HepG2 (cell line): Measurements from ENCODE around the gene ARFGAP2. TPM values are rescaled to one million over a fixed set of nuclear protein-coding genes. Genes with fewer than 3 reads are reported as not detected.
A peak's percentile ranks its signal among the peaks of the same experiment; 100 is the strongest.

Experiments used
- BORCS8-MEF2B ChIP-seq: sonication (generic); formaldehyde crosslinking; IDR thresholded peaks from 2 replicates; pipeline ENCODE4 v1.8.0; 2022; ENCODE audit warnings: mild to moderate bottlenecking, missing genetic modification reagents
- BRCA1 ChIP-seq: sonication (generic); formaldehyde crosslinking; IDR thresholded peaks from 2 replicates; pipeline ENCODE4 v1.4.0; 2020; ENCODE audit warnings: missing genetic modification reagents
- DR1 ChIP-seq: sonication (generic); formaldehyde crosslinking; IDR thresholded peaks from 2 replicates; pipeline ENCODE4 v1.8.0; 2021; ENCODE audit warnings: mild to moderate bottlenecking, missing genetic modification reagents, inconsistent platforms
- KDM6A ChIP-seq: IDR thresholded peaks from 2 replicates; pipeline ENCODE4 v1.6.1; 2016; ENCODE audit warnings: low read depth
- MTA1 ChIP-seq: sonication (generic); formaldehyde crosslinking; IDR thresholded peaks from 2 replicates; pipeline ENCODE4 v1.4.0; 2020; ENCODE audit warnings: missing genetic modification reagents, mild to moderate bottlenecking, borderline replicate concordance
- NCOR1 ChIP-seq: fragments of 200-600 bp; sonication (generic); IDR thresholded peaks from 2 replicates; pipeline ENCODE4 v1.7.0; 2017; ENCODE audit warnings: antibody characterized with exemption, low read length, borderline replicate concordance
- PHF21A ChIP-seq: sonication (generic); formaldehyde crosslinking; IDR thresholded peaks from 2 replicates; pipeline ENCODE4 v1.5.0; 2020; ENCODE audit warnings: mild to moderate bottlenecking, missing genetic modification reagents
- TCF12 ChIP-seq, 2 experiments: fragments of 450-650 bp in 1 of 2; sonication (generic) in 1 of 2; formaldehyde crosslinking in 1 of 2; IDR thresholded peaks; 2 replicates each; pipeline versions ENCODE4 v1.6.1 to v1.8.0; 2017 to 2022; ENCODE audit warnings: antibody characterized with exemption in 1 of 2, mild to moderate bottlenecking in 1 of 2, missing genetic modification reagents in 1 of 2, moderate library complexity in 1 of 2
- ZFP41 ChIP-seq: sonication (generic); formaldehyde crosslinking; IDR thresholded peaks from 2 replicates; pipeline ENCODE4 v1.4.0; 2020; ENCODE audit warnings: mild to moderate bottlenecking, missing genetic modification reagents, borderline replicate concordance
- ZFP90 ChIP-seq: sonication (generic); formaldehyde crosslinking; IDR thresholded peaks from 2 replicates; pipeline ENCODE4 v1.8.0; 2022; ENCODE audit warnings: missing genetic modification reagents, mild to moderate bottlenecking, inconsistent platforms, borderline replicate concordance
- ZNF317 ChIP-seq: sonication (generic); formaldehyde crosslinking; IDR thresholded peaks from 2 replicates; pipeline ENCODE4 v1.5.0; 2020; ENCODE audit warnings: mild to moderate bottlenecking, missing genetic modification reagents
- ZNF33B ChIP-seq: sonication (generic); formaldehyde crosslinking; IDR thresholded peaks from 2 replicates; pipeline ENCODE4 v1.5.1; 2020; ENCODE audit warnings: mild to moderate bottlenecking, missing genetic modification reagents
- ZNF691 ChIP-seq: sonication (generic); formaldehyde crosslinking; IDR thresholded peaks from 2 replicates; pipeline ENCODE4 v1.4.0; 2020; ENCODE audit warnings: missing genetic modification reagents, low read depth, mild to moderate bottlenecking, borderline replicate concordance
- ZNF891 ChIP-seq: sonication (generic); formaldehyde crosslinking; IDR thresholded peaks from 2 replicates; pipeline ENCODE4 v1.5.0; 2020; ENCODE audit warnings: mild to moderate bottlenecking, missing genetic modification reagents
- polyA plus RNA-seq, 8 experiments: library from polyadenylated mRNA; depleted of rRNA in 3 of 8; stranded (reverse) in 7 of 8; unstranded in 1 of 8; fragments of >200 nt; fragmentation: Illumina TruSeq in 4 of 8; extraction: Trizol in 4 of 8; gene quantifications; 2 replicates each; pipeline versions ENCODE4 v1.2.1 to v1.2.3, GENCODE V29; 2011 to 2016; ENCODE audit warnings: low read depth in 4 of 8, missing spikeins in 1 of 8, mixed read lengths in 1 of 8; ENCODE audit not compliant: insufficient read depth in 1 of 8
- total RNA-seq, 5 experiments: library from RNA; depleted of rRNA; stranded (reverse); fragments of >200 nt; fragmentation: Illumina TruSeq; extraction: Trizol; gene quantifications; 2 replicates each; pipeline ENCODE4 v1.2.3, GENCODE V29; 2016; ENCODE audit warnings: low read depth in 1 of 5
- TF ChIP-seq, protein P1 (sequence below): sonication (generic); formaldehyde crosslinking; IDR thresholded peaks from 2 replicates; pipeline ENCODE4 v1.8.0; 2022; ENCODE audit warnings: mild to moderate bottlenecking, missing genetic modification reagents; ENCODE audit not compliant: insufficient replicate concordance
- TF ChIP-seq, protein P2 (sequence below): sonication (generic); formaldehyde crosslinking; IDR thresholded peaks from 2 replicates; pipeline ENCODE4 v1.5.1; 2020; ENCODE audit warnings: mild to moderate bottlenecking, missing genetic modification reagents, moderate library complexity
- TF ChIP-seq, protein P3 (sequence below), 2 experiments: IDR thresholded peaks; 2 replicates each; pipeline ENCODE4 v1.6.1; 2011 to 2012; ENCODE audit warnings: low read length in 2 of 2, borderline replicate concordance in 1 of 2, low read depth in 1 of 2, mild to moderate bottlenecking in 1 of 2, moderate library complexity in 1 of 2

Gene ARFGAP2
- total and polyA plus RNA-seq, 2 of the 13 experiments (the other 11 are each of a cell fraction or from before 2014, with no cell fraction given), result 32.3 to 75.3 TPM

DNA sequence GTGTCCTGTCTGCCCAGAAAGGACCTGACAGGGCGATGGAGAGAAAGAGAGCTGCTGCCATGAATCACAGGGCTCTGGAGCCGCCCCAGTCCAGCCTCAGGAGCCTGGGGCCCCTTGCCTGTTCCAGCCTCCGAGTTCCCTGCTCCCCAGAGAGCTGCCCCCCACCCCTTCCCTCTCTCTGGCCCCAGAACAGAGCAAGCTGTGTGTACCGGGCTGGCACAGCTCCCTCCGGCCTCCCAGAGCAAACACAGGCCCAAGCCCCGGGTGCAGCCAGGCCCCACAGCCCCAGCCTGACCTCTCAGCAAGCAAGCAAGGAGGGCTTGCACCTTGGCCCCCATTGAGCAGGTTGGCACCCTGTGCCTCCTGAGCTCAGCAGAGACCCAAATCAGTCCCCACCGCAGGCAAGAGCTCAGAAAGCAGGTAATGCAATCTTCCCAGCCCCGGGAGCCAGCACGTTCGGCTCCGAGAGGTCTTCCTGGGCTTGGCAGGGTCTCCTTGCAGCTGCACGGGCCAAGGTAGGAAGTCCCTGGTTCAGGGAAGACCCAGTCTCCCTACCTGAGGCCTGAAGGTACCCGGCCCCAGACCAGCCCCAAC, 8.1 kb upstream of the ARFGAP2 start (continued):
- TF ChIP-seq TCF12 (IDR thresholded peaks at IDR 0.05), result no peak
- TF ChIP-seq TCF12 (CRISPR knock-in tag; IDR thresholded peaks at IDR 0.05), result peak; percentile 75; the same call in 1 of the 2 replicates
- TF ChIP-seq BRCA1 (CRISPR knock-in tag), result 0 out of 2 replicates have a peak, but pooled peaks have one; percentile 37
- TF ChIP-seq NCOR1, result peak; percentile 19; the same call in 1 of the 2 replicates
- TF ChIP-seq ZNF691 (CRISPR knock-in tag), result peak; percentile 40; the same call in 1 of the 2 replicates
- TF ChIP-seq ZNF317 (CRISPR knock-in tag), result peak; percentile 16; the same call in 1 of the 2 replicates
- peak; percentile 34; the same call in 1 of the 2 replicates for TF ChIP-seq ZNF891 (CRISPR knock-in tag)
- TF ChIP-seq, protein P1, sequence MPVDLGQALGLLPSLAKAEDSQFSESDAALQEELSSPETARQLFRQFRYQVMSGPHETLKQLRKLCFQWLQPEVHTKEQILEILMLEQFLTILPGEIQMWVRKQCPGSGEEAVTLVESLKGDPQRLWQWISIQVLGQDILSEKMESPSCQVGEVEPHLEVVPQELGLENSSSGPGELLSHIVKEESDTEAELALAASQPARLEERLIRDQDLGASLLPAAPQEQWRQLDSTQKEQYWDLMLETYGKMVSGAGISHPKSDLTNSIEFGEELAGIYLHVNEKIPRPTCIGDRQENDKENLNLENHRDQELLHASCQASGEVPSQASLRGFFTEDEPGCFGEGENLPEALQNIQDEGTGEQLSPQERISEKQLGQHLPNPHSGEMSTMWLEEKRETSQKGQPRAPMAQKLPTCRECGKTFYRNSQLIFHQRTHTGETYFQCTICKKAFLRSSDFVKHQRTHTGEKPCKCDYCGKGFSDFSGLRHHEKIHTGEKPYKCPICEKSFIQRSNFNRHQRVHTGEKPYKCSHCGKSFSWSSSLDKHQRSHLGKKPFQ (CRISPR knock-in tag), result peak; percentile 92
- peak; percentile 84; the same call in 1 of the 2 replicates for TF ChIP-seq PHF21A
- TF ChIP-seq ZFP41, result 0 out of 2 replicates have a peak, but pooled peaks have one; percentile 20
- peak; percentile 76; the same call in 1 of the 2 replicates for TF ChIP-seq ZNF33B
- TF ChIP-seq, protein P2, sequence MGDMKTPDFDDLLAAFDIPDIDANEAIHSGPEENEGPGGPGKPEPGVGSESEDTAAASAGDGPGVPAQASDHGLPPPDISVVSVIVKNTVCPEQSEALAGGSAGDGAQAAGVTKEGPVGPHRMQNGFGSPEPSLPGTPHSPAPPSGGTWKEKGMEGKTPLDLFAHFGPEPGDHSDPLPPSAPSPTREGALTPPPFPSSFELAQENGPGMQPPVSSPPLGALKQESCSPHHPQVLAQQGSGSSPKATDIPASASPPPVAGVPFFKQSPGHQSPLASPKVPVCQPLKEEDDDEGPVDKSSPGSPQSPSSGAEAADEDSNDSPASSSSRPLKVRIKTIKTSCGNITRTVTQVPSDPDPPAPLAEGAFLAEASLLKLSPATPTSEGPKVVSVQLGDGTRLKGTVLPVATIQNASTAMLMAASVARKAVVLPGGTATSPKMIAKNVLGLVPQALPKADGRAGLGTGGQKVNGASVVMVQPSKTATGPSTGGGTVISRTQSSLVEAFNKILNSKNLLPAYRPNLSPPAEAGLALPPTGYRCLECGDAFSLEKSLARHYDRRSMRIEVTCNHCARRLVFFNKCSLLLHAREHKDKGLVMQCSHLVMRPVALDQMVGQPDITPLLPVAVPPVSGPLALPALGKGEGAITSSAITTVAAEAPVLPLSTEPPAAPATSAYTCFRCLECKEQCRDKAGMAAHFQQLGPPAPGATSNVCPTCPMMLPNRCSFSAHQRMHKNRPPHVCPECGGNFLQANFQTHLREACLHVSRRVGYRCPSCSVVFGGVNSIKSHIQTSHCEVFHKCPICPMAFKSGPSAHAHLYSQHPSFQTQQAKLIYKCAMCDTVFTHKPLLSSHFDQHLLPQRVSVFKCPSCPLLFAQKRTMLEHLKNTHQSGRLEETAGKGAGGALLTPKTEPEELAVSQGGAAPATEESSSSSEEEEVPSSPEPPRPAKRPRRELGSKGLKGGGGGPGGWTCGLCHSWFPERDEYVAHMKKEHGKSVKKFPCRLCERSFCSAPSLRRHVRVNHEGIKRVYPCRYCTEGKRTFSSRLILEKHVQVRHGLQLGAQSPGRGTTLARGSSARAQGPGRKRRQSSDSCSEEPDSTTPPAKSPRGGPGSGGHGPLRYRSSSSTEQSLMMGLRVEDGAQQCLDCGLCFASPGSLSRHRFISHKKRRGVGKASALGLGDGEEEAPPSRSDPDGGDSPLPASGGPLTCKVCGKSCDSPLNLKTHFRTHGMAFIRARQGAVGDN (CRISPR knock-in tag), result peak; percentile 76
- TF ChIP-seq ZFP90 (CRISPR knock-in tag), result no peak; the same call in none of the 2 replicates
- TF ChIP-seq MTA1 (CRISPR knock-in tag), result peak; percentile 97
- TF ChIP-seq DR1, result peak; percentile 64; the same call in 1 of the 2 replicates
- TF ChIP-seq KDM6A, result peak; percentile 84
- TF ChIP-seq, protein P3, sequence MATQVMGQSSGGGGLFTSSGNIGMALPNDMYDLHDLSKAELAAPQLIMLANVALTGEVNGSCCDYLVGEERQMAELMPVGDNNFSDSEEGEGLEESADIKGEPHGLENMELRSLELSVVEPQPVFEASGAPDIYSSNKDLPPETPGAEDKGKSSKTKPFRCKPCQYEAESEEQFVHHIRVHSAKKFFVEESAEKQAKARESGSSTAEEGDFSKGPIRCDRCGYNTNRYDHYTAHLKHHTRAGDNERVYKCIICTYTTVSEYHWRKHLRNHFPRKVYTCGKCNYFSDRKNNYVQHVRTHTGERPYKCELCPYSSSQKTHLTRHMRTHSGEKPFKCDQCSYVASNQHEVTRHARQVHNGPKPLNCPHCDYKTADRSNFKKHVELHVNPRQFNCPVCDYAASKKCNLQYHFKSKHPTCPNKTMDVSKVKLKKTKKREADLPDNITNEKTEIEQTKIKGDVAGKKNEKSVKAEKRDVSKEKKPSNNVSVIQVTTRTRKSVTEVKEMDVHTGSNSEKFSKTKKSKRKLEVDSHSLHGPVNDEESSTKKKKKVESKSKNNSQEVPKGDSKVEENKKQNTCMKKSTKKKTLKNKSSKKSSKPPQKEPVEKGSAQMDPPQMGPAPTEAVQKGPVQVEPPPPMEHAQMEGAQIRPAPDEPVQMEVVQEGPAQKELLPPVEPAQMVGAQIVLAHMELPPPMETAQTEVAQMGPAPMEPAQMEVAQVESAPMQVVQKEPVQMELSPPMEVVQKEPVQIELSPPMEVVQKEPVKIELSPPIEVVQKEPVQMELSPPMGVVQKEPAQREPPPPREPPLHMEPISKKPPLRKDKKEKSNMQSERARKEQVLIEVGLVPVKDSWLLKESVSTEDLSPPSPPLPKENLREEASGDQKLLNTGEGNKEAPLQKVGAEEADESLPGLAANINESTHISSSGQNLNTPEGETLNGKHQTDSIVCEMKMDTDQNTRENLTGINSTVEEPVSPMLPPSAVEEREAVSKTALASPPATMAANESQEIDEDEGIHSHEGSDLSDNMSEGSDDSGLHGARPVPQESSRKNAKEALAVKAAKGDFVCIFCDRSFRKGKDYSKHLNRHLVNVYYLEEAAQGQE (IDR thresholded peaks at IDR 0.05; ENCODE audit: borderline replicate concordance in 1 of 2, low read depth in 1 of 2, low read length in 2 of 2), result 0 out of 4 replicates have a peak, but pooled peaks of 1 of the 2 experiments have one; percentile 32
- peak; percentile 54; the same call in 1 of the 2 replicates for TF ChIP-seq BORCS8-MEF2B
